Duodenal mucosa (tissue), 2 donors: ENCODE data around the gene FAM9A.
"Not testable (repeated sequence)": the region's sequence is repeated elsewhere in the genome, so short reads cannot be mapped to it uniquely, and the experiment has no call there.

Source experiments
- H3K27ac ChIP-seq: one replicate; pipeline ENCODE4 v1.7.0; 2013; ENCODE audit warnings: low read depth, low read length
- H3K27me3 ChIP-seq, 2 donors: one replicate each; pipeline ENCODE4 v1.7.0; 2013; ENCODE audit warnings: low read length in 2 of 2, control low read depth in 1 of 2; ENCODE audit not compliant: insufficient read depth in 2 of 2, control insufficient read depth in 1 of 2
- H3K36me3 ChIP-seq, 2 donors: one replicate each; pipeline ENCODE4 v1.7.0; 2013; ENCODE audit warnings: low read length in 2 of 2, control low read depth in 1 of 2; ENCODE audit not compliant: insufficient read depth in 2 of 2, control insufficient read depth in 1 of 2
- H3K4me1 ChIP-seq, 2 donors: one replicate each; pipeline ENCODE4 v1.7.0; 2013; ENCODE audit warnings: low read length in 2 of 2, control low read depth in 1 of 2; ENCODE audit not compliant: insufficient read depth in 2 of 2, control insufficient read depth in 1 of 2
- H3K4me3 ChIP-seq, 2 donors: one replicate each; pipeline ENCODE4 v1.7.0; 2013; ENCODE audit warnings: low read length in 2 of 2, low read depth in 1 of 2
- H3K9ac ChIP-seq, 2 donors: one replicate each; pipeline ENCODE4 v1.7.0; 2013; ENCODE audit warnings: low read length in 2 of 2, low read depth in 1 of 2
- H3K9me3 ChIP-seq, 2 donors: one replicate each; pipeline ENCODE4 v1.7.0; 2013; ENCODE audit warnings: low read length in 2 of 2, control low read depth in 1 of 2; ENCODE audit not compliant: control insufficient read depth in 1 of 2

The FAM9A gene

GRCh38 chrX:8781921-8782320 is 19.3 kb downstream of the FAM9A start:
- not testable (repeated sequence) for H3K27ac ChIP-seq, H3K9ac ChIP-seq, H3K9me3 ChIP-seq, H3K4me1 ChIP-seq, H3K27me3 ChIP-seq, H3K36me3 ChIP-seq, H3K4me3 ChIP-seq

- Histone ChIP-seq H3K27ac (no peak overlapping the region), H3K27me3 (no peaks in the 10 kb centered on the region), H3K4me3 (no peak overlapping the region), H3K9me3 (no peaks in the 10 kb centered on the region), H3K4me1 (no peaks in the 10 kb centered on the region), H3K36me3 (no peaks in the 10 kb centered on the region), H3K9ac (no peak overlapping the region)
Measured at GRCh38 chrX:8773117-8773516, 28.1 kb downstream of the FAM9A start.

DNA sequence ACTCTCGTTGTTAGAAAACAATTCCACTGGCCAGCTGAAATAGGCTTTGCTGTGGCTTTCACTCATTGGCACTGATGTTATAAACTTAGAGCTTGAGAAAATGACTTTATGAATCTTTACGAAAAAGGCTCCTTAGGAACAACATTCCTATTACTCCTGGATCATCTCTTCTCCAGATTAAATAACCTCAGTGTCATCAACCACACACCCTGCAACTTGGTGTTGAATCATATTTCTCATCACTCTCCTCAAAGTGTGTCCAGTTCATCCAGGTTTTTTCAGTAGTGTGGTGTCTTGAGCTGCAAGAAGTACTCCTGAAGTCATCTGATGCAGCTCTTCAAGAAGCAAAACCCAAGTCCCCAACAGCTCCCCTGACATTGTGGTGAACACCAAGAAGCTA is 41.2 kb downstream of the FAM9A start:
- Histone ChIP-seq H3K27me3 (no peaks in the 10 kb centered on the region), H3K9ac (no peak overlapping the region), H3K9me3 (no peaks in the 10 kb centered on the region), H3K27ac (no peak overlapping the region), H3K4me3 (no peak overlapping the region), H3K36me3 (no peaks in the 10 kb centered on the region), H3K4me1 (no peaks in the 10 kb centered on the region)

GRCh38 chrX:8758706-8759105 is 42.5 kb downstream of the FAM9A start:
- not testable (repeated sequence) for H3K9me3 ChIP-seq, H3K4me1 ChIP-seq

GRCh38 chrX:8757609-8758389 is 43.4 kb downstream of the FAM9A start:
- not testable (repeated sequence) for H3K4me3 ChIP-seq, H3K4me1 ChIP-seq, H3K9me3 ChIP-seq, H3K36me3 ChIP-seq, H3K9ac ChIP-seq, H3K27ac ChIP-seq, H3K27me3 ChIP-seq

More at GRCh38 chrX:8758706-8759105, 42.5 kb downstream of the FAM9A start:
- H3K27me3 ChIP-seq, H3K4me3 ChIP-seq, H3K27ac ChIP-seq, H3K36me3 ChIP-seq, H3K9ac ChIP-seq: not testable (repeated sequence)

DNA sequence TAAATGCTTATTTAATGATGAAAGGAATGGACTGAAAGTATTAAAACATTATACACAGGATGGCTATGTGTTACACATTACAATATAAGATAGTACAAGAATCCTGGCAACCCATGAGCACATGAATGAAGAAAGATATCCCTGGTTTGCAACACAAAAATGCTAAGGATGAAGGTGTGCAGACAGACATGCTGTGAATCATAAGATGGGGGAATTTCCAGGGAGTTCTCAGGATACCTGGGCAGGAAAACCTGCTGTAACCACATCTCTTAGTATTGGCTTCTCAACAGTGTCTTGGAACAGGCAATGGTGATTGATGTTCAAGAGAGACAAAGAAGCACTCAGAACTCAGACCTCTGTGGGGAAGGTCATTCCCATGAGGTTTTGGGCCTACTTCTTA is 45.4 kb downstream of the FAM9A start:
- Histone ChIP-seq H3K27ac (no peak overlapping the region), H3K4me1 (no peaks in the 10 kb centered on the region), H3K4me3 (no peak overlapping the region), H3K9me3 (no peaks in the 10 kb centered on the region), H3K9ac (no peak overlapping the region), H3K27me3 (no peaks in the 10 kb centered on the region), H3K36me3 (no peaks in the 10 kb centered on the region)

- H3K4me1 ChIP-seq, result no peaks in the 10 kb centered on the region
- H3K9me3 ChIP-seq, result no peaks in the 10 kb centered on the region
- no peak overlapping the region for H3K9ac ChIP-seq
- no peak overlapping the region for H3K4me3 ChIP-seq
- no peak overlapping the region for H3K27ac ChIP-seq
- no peaks in the 10 kb centered on the region for H3K27me3 ChIP-seq
- no peaks in the 10 kb centered on the region for H3K36me3 ChIP-seq
Measured at GRCh38 chrX:8755116-8755515, 46.1 kb downstream of the FAM9A start.

- Histone ChIP-seq H3K4me1 (no peaks in the 10 kb centered on the region), H3K4me3 (no peak overlapping the region), H3K36me3 (no peaks in the 10 kb centered on the region), H3K27me3 (no peaks in the 10 kb centered on the region), H3K27ac (no peak overlapping the region), H3K9ac (no peak overlapping the region), H3K9me3 (no peaks in the 10 kb centered on the region)
Measured at GRCh38 chrX:8749697-8750096, 51.5 kb downstream of the FAM9A start.

DNA sequence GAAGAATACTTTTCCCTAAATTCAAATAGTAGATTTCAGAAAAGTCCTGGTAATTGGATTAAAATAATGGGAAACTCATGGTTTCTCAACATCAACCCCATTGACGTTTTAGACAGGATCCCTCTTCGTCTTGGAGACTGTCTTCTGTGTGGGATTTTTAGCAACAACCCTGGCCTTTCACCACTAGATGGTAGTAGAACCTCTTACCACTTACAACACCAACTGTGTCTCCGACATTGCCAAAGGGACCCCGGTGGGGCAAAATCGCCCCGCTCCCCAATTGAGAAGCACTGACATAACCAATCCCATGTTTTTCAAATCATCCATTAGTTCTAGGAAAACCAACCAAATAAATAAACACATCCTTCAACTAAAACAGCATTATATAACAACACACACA is 52.3 kb downstream of the FAM9A start:
- Histone ChIP-seq H3K4me3 (no peak overlapping the region), H3K9ac (no peak overlapping the region), H3K36me3 (no peaks in the 10 kb centered on the region), H3K9me3 (no peaks in the 10 kb centered on the region), H3K27me3 (no peaks in the 10 kb centered on the region), H3K4me1 (no peaks in the 10 kb centered on the region), H3K27ac (no peak overlapping the region)

- Histone ChIP-seq H3K27ac (no peak overlapping the region), H3K9ac (no peak overlapping the region), H3K4me1 (no peaks in the 10 kb centered on the region), H3K4me3 (no peak overlapping the region), H3K27me3 (no peaks in the 10 kb centered on the region), H3K36me3 (no peaks in the 10 kb centered on the region), H3K9me3 (no peaks in the 10 kb centered on the region)
Measured at GRCh38 chrX:8743126-8743732, 58.0 kb downstream of the FAM9A start.
